HL-60 (cell line): ENCODE measurements around the gene ADAD2.

Experiments
- DNase-seq, 2 experiments: peaks; one replicate each; pipeline ENCODE4 v3.0.0-alpha.2; 2010 to 2020; ENCODE audit warnings: low read depth in 1 of 2, low spot score in 1 of 2
- H3K27ac ChIP-seq: fragments of 250-450 bp; sonication (Bioruptor Pico); replicated peaks from 2 replicates; pipeline ENCODE4 v1.5.1; 2020; ENCODE audit warnings: mild to moderate bottlenecking, moderate library complexity
- H3K27me3 ChIP-seq: fragments of 250-450 bp; sonication (Bioruptor Pico); 2 replicates; pipeline ENCODE4 v1.5.1; 2021; ENCODE audit warnings: mild to moderate bottlenecking, moderate library complexity; ENCODE audit not compliant: insufficient read depth, poor library complexity, severe bottlenecking
- H3K4me3 ChIP-seq: replicated peaks from 2 replicates; pipeline ENCODE4 v1.5.1; 2011; ENCODE audit warnings: mild to moderate bottlenecking, control low read depth, low read length; ENCODE audit not compliant: insufficient read depth
- CTCF ChIP-seq: IDR thresholded peaks from one replicate; pipeline ENCODE4 v1.5.1; 2011; ENCODE audit warnings: low read length, control low read depth, inconsistent platforms; ENCODE audit not compliant: insufficient read depth
- GABPA ChIP-seq: IDR thresholded peaks from 2 replicates; pipeline ENCODE4 v1.6.1; 2012; ENCODE audit warnings: low read depth
- POLR2AphosphoS5 ChIP-seq: IDR thresholded peaks from 2 replicates; pipeline ENCODE4 v1.6.1; 2012; ENCODE audit warnings: low read depth
- REST ChIP-seq: IDR thresholded peaks from 2 replicates; pipeline ENCODE4 v1.6.1; 2012; ENCODE audit warnings: low read depth; ENCODE audit not compliant: insufficient replicate concordance
- SPI1 ChIP-seq: IDR thresholded peaks from 2 replicates; pipeline ENCODE4 v1.6.1; 2012; ENCODE audit warnings: low read depth, mild to moderate bottlenecking, borderline replicate concordance

Gene ADAD2

GRCh38 chr16:84155226-84155625 lies 35.7 kb upstream of the ADAD2 start:
- no peak overlapping the region for H3K27ac ChIP-seq
- peaks cover 11% of the 10 kb centered on the region for H3K27me3 ChIP-seq
- H3K4me3 ChIP-seq = no peak overlapping the region
- no peak for TF ChIP-seq REST
- no peak for TF ChIP-seq GABPA
- no peak for TF ChIP-seq CTCF
- no peak for TF ChIP-seq POLR2AphosphoS5
- no peak for TF ChIP-seq SPI1
- DNase-seq = no peak

- TF ChIP-seq GABPA (no peak), REST (no peak), SPI1 (no peak), CTCF (no peak), POLR2AphosphoS5 (no peak)
- Histone ChIP-seq H3K27me3 (peaks cover 11% of the 10 kb centered on the region), H3K27ac (no peak overlapping the region), H3K4me3 (no peak overlapping the region)
- no peak for DNase-seq
These were observed 35.2 kb upstream of the ADAD2 start for GRCh38 chr16:84155771-84156170.

- DNase-seq = no peak
These were observed 34.6 kb upstream of the ADAD2 start for GRCh38 chr16:84156342-84156784.

More at GRCh38 chr16:84156342-84156784, 34.6 kb upstream of the ADAD2 start:
- Histone ChIP-seq H3K27ac (no peak overlapping the region), H3K27me3 (peaks cover 11% of the 10 kb centered on the region), H3K4me3 (no peak overlapping the region)
- TF ChIP-seq SPI1 (no peak), CTCF (no peak), GABPA (no peak), POLR2AphosphoS5 (no peak), REST (no peak)
